T1000 (cell line): ENCODE measurements around the gene PPFIA1.
A peak's percentile ranks its signal among the peaks of the same experiment; 100 is the strongest.

ENCODE experiments used
- DNase-seq: peaks from one replicate; lab custom pipeline; 2025; ENCODE audit warnings: mixed read lengths; lab: John Stamatoyannopoulos, UW

Gene PPFIA1

DNA sequence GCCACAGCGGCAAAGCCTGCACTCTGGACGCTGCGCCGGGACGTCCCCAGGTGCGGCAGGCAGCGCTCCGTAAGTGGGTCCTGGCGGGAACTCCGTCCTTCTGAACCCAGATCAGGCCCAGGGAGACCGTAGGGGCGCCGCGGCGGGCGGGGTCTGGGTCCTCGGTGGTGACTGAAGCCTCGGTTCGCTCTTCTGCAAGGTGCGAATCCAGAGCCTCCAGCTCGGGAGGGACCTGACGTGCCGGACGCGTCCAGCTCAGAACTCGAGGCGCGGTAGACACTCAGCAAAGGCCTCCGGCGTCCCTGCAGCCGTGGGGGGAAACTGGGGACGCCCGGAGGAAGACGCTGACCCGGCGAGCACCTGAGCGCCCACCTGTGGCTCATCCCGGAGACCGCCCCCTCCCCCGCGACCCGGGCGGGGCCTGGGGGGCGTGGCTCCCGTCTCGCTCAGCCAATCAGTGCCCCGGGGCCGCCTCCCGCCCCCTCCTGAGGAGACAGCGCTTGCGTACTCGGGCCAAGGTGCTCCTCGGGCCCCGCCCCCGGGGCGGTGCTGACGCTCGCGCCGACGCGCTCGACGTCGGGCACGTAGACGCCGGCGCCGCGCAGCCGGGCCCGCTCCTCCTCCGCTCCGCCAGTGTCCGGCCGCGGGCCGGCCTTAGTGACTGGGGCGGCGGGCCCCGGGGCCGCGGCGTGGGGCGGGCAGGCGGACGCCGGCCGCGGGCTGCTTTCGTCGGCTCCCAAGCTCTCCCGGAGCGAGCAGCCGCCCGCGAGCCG is at the start of gene PPFIA1:
Gene PPFIA1 (plus strand): TSS at position 587 of the 773 bp plus-strand sequence. CDS start 1,483 bp downstream, outside the sequence.
- peak; percentile 89 for DNase-seq

DNA sequence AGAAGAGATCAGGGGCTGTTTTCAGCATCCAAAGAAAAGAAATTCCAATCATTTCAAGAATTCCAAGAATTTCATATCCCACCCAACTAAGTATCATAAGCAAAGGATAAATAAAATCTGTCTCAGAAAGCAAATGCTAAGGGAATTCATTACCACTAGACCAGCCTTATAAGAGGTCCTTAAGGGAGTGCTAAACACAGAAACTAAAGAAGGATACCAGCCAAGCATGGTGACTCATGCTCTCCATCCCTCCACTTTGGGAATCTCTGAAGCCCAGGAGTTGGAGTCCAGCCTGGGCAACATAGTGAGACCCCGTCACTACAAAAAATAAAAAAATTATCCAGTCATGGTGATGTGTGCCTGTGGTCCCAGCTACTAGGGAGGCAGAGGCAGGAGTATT is 49.6 kb upstream of the PPFIA1 start:
- no peak for DNase-seq

DNA sequence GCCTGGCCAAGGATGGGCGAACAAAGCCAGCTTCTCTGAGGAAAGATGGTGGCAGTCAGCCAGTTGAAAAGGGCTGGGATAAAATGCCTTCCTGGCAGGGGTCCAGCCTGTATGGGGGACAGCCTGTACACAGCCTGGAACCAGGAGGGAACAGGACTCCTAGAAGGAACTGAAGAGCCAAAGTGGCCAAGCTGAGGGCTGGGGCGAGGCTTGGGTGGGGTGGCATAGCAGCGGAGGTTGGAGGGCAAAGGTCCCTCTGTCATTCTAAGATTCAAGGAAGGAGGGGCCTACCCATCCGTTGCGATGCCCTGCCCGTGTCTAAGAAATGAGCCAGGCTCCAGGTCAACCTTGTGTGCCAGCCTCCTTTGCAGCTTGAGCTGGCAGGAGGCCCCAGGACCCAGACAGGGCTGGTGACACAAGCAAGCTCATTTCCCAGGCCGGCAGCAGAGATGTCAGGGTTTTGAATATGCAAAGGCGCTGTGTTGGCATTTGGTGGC is 44.8 kb upstream of the PPFIA1 start:
- DNase-seq: no peak

DNA sequence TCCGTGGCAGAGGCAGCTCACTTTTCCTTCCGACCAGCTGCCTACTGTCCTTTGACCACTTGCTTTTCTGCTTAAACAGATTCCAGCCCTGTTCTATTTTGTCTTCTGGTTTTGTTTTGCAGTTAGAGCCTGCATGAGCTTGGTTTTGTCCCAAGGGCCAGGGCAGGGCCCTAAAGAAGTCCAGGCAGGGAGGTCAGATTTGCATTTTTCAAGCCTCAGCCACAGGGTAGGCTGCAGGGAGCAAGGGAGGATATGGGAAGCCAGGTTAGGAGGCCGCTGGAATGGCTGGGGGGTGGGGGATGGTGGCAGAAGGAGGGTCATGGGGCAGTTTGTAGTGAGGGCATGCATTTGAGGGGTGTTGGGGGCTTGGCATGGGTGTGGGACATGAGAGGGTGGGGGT is 44.3 kb upstream of the PPFIA1 start:
- no peak for DNase-seq

DNA sequence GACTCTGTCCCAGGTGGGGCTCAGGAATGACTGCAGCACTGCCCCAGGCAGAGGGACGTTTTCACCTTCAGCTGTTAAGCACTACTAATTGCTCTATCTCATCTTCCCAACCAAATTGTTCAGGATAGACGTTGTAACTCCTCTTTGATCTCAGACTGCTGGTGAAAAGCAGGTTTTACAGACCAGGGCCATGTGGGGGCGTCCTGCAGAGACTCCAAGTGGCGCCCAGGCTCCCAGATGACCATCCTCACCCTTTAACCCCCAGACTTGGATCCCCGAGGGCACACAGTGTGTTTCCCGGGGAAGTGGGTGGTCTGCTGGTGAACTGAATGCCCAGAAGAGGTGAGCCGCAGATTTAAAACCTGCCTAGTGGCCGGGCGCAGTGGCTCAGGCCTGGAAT is 43.5 kb upstream of the PPFIA1 start:
- DNase-seq: no peak

DNA sequence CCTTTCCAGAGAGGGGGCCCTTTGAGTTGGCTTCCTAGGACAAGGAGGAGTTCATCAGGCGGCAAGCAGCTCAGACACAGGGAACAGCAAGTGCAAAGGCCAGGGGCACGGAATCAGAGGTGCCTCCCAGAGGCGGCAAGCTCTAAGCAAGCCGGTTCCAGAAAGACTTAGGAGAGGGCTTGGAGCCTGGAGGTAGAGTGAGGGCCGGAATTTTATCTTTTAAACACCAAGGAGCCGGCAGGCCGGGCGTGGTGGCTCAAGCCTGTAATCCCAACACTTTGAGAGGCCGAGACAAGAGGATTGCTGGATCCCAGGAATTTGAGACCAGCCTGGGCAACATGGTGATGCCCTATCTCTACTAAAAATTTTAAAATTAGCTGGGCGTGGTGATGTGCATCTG is 40.8 kb upstream of the PPFIA1 start:
- DNase-seq: no peak

DNA sequence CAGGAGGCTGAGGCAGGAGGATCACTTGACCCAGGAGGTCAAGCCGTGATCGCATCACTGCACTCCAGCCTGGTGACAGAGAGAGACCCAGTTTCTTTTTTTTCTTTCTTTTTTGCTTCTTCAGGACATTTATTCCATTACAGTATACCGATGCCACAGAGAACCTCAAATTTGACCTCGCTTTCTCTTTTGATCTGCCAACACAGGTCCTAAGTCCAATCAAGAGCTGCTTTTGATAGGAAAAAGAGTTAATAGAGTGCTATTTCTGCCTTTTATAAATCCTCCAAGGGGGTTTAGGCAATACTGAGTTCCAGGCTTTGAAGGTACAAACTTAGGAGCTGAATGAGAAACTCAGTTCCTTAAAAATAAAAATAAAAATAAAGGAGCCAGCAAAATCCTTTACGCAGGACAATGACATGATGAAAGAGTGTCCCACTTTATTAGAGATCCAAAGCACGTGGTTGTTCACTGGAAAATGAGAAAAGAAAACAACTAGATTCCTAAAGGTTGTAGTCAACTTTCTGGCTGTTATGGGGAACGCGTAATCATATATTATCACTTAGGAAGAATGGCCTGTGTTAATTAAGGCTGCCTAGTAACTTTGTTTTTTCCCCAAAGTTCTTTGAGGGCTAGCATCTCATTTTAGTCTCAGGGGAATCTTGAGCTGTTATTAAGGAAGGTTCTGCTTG is 40.2 kb upstream of the PPFIA1 start:
- no peak for DNase-seq

DNA sequence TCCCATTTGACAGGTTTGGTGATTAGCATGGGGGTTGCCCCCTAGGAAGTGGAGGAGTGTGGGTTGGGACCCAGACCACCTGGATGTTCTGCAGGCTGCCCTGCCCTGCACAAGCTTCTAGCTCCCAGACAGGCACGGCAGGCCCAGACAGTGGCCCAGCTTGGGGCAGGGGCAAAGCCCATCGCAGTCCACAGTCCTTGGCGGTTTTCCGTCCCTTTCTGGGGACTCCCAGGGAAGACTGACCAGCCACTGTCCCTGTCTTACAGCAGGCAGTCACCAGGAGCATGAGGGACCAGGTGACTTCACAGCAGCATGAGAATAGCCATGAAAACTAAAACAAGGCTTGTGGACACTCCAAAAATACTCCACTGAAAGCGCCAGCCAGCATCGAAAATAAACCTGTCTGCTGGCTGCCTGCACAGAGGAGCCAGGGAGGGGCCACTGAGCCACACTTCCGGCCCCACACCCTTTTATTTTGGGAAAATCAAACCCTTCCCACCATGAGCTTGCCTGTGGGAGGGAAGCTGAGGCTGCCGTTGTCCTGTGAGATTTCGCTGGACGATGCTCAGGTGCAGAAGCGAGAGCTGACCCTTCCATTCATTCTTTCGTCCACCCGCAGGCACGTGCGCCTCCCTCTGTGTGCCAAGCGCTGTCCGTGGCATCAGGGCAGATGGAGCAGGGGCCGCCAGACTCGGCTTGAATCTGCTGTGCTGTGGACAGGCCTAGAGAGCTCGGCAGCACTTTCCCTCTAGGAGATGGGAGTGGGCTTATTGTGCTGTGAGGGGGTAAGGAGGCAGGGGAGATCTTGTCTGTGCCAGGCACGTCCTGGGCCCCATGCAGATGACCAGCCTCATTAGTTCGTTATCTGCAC is 39.4 kb upstream of the PPFIA1 start:
- DNase-seq: no peak

DNA sequence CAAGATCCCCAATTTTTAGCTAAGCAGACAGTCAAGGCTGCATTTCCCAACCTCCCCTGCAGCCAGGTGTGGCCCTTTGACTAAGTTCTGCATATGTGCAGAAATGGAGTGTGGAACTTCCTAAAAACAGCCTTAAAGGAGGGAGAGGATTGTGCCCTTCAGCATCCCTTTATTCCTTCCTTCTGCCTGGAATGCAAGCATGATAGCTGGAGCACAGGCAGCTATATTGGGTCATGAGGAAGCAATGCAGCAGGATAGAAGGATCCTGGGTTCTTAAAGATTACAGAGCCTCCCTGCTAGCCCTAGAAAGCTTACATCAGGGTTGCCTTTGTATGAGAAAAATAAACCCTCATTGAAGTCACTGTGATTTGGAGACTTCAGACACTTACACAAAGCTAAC is 37.5 kb upstream of the PPFIA1 start:
- no peak for DNase-seq

DNA sequence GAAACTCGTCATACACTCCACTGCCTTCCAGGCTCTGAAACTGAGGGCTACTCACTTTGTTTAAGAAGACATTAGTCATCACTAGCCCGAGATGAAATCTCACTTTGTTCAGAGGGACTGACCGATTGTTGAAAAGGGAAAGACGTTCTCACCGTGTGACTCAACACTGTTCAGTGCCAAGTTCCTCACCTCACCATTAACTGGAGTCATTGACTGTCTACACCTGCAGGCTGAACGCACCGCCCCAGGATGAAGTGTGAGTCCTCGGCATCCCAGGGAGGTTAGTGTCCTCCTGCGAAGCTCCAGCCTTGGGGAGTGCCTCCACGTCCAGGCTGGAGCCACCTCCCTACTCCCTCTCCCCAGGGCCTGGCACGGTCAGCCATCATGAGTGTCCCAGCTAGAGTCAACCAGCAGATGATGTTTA is 37.0 kb upstream of the PPFIA1 start:
- peak; percentile 35 for DNase-seq

DNA sequence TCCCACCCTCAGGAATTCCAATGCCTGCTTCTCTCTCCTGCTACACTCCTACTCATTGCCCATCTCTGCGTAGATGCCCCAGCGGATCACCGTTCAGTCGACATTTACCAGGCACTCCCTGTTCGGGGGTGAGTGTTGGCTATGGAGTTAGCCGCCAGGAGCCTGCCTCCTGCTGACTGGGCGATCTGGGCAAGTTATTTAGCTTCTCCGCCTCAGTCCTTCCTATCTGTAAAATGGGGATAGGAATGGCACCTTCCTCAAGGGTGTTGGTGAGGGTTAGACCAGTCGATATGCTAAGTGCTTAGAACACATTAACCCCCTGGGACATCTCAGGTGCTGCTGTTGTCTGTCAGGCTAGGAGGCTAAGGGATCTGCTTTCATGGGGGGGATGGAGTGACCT is 36.5 kb upstream of the PPFIA1 start:
- no peak for DNase-seq

DNA sequence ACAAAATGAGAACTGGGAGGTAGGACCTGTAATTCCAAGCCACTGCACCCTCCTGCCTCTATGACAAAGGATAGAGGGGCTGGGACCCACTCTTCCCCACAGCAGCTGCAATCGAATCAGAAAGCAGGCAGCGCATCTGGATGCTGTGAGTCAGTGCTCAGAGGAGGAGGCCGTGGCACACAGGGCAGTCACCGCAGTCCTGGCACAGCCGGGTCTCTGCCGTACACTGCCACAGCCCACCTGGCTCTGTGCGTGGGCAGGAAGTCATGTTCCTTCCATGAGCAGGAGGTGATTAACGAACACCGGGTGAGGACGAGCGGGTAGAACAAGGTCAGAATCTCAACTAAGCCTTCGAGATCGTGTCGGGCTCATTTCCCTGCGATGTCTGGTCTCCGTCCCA is 30.2 kb upstream of the PPFIA1 start:
- DNase-seq: no peak

DNA sequence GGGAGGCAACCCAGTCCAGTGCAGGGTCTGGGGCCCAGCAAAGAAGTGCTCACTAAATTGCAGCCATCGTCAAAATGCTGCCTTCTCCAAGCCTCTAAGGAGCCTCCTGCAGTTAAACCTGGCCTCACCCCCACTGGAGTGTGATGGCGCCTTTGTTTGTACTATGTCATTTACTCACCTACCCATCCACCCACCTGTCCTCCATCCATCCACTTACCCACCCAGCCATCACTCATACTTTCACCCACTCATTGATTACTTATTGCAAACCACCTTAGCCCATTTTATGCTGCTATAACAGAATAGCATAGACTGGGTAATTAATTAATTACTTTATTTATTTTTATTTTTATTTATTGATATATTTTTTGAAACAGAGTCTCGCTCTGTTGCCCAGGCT is 28.8 kb upstream of the PPFIA1 start:
- no peak for DNase-seq

DNA sequence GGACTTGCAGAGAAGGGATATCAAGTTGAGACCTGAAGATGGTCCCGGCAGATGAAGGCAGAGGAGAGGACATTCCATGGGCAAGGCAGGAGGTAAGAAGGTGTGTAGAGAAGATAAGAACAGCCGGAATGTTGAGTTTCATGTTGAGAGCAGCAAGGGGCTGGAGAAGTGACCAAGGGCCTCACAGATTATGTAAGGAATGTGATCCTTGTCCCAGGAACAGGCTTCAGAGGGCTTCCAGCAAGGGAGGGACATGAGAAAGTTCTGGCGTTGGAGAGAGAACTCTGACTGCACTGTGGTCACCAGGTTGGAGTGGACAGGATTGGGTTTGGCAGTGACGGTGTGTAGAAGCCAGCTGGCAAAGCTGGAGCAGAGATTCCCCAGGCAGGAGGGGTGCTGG is 27.6 kb upstream of the PPFIA1 start:
- DNase-seq: no peak

DNA sequence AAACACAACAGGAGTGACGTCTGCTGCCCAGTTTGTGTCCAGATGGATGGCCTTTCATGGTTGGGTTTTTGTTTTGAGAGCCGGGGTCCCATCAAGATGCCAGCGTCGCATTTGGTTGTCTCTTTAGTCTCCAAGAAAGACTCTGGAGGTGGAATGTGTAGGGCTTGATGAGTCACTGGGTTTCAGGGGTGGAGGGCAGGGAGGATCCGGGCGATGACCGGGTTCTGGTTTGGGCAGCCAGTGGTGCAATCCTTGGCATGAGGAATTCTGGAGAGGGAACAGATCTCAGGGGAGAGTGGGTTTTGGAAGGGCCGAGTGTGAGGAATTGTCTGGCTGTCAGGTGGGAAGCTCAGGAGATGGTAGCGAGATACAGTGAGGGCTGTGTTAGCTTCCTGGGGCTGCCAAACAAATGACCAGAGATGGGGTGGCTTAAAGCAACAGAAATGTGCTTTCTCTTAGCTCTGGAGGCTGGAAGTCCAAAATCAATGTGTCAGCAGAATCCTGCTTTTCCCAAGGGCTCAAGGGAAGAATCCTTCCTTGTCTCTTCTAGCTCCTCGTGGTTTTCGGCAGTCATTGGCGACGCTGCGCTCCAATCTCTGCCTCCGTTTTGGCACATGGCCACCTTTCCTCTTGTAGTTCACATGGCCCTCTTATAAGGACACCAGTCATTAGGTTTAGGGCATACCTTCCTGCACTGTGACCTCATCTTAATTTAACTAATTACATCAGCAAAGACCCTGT is 26.4 kb upstream of the PPFIA1 start:
- peak; percentile 33 for DNase-seq

DNA sequence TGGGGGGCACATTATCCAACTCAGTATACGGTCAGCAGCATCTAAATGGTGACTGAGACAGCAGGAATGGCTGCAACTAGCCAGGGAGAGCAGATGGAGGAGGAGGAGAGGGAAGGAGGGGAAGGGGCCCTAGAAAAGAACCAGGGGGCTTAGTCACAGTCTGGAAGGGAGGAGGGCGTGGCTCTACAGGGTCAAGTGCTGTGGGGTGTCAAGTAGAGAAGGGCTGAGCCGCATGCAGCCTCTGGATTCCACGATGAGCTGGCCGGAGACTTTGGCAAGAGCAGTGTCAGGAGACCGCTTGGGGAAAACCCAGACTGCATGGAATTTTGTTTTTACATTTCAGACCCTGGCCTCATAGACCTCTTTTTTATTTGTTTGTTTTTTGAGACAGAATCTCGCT is 25.8 kb upstream of the PPFIA1 start:
- DNase-seq: peak; percentile 76

DNA sequence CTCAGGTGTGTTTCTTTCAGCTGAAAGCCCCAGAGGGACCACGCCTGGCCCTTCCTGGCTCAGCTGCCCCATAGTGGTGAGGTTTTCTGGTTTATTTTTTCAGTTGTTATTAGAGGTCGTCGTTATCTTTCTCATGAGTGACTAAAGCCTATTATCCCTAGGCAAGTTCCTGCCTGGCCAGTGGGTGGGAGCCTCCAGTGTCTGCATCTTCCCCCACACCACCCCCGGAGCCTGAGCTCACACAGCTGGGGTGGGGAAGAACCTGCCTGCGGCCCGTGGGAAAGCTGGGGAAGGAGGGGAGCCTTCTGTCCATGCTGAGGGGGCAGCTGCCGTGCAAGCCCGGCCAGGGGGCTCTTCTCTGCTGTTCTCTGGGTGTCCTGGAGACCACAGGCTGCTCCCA is 24.3 kb upstream of the PPFIA1 start:
- no peak for DNase-seq

DNA sequence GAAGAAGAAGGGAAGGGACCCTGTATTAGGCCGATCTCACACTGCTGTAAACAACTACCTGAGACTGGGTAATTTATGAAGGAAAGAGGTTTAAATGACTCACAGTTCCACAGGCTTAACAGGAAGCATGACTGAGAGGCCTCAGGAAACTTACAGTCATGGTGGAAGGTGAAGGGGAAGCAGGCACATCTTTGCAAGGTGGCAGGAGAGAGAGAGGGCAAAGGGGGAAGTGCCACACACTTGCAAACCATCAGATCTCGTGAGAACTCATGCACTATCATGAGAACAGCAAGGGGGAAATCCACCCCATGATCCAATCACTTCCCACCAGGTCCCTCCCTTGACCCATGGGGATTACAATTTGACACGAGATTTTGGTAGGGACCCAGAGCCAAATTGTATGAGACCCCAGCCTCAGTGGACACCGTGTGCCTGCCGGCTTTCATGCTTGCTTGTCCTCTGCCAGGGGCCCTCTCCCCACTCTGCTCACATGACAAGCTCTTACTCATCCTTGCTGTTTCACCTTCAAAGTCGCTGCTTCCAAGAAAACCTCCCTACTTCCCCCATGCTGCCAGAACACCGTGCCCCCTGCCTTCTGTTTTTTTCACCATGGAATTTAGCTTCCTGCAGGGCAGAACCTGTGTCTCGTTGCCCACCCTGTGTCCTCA is 23.3 kb upstream of the PPFIA1 start:
- DNase-seq: no peak

DNA sequence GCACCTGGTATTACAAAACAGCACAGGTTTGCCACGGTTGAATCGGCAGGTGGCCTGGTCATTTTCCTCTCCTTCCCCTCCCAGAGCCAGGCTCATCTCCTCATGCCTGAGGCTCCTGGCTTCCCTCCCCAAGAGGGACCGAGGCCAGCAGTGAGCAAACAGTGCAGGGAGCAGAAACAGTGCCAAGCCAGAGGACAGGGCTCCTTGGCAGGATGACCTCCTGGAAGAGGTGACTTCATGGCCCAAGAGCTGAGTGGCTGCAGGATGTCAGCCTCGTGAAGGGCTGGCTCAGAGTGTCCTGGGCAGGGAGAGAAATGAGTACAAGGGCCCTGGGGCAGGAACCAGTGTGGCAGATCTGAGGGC is 22.8 kb upstream of the PPFIA1 start:
- no peak for DNase-seq

DNA sequence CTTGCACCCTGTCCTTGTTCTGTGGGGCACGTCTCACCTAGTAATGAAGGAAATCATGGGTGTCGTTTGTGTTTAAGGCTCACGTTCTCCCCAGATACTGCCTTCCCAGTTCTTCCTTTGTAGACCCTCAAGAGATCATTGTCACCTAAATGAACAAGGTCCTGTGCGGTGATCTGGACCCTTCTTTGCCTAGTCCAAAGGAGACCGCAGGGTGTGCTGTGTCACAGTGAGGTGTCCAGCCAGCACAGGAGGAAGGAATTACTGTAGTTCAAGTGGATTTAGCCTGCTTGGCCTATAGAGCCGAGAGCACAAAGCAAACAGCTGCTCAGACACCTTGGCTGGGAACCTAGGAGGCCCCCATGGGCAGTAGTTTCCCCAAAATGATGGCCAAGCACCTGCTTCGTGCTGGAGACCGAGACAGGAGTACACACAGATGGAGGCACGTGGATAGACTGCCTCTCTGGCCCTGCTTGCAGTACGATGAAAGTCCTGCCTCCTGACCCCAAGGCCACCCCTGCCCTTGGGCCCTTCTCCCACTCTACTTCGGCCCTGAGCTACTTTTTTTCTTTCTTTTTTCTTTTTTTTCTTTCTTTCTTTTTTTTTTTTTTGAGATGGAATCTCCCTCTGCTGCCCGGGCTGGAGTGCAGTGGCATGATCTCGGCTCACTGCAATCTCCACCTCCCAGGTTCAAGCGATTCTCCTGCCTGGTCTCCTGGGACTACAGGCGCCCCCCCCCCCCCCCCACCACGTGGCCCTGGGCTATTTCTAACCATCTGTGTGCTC is 19.4 kb upstream of the PPFIA1 start:
- DNase-seq: no peak
